HG03354 (cell line): Measurements from ENCODE around the gene HDAC5.
"Not testable (repeated sequence)": the region's sequence is repeated elsewhere in the genome, so short reads cannot be mapped to it uniquely, and the experiment has no call there.

Experiments used
- ATAC-seq: cut with Tn5 transposase; IDR thresholded peaks from one replicate; pipeline ENCODE4 v1.9.1; 2021; ENCODE audit warnings: mild to moderate bottlenecking; ENCODE audit not compliant: unreplicated experiment, poor library complexity, severe bottlenecking

The HDAC5 gene

GRCh38 chr17:44044071-44044470 is 79.4 kb downstream of the HDAC5 start:
- ATAC-seq: no peak

- ATAC-seq: no peak
Measured at GRCh38 chr17:44043272-44043696, 80.2 kb downstream of the HDAC5 start.

GRCh38 chr17:44039829-44040635 is 83.4 kb downstream of the HDAC5 start:
- ATAC-seq: no peak

- ATAC-seq: no peak
Measured at GRCh38 chr17:44038604-44039011, 84.8 kb downstream of the HDAC5 start.

GRCh38 chr17:44037471-44037870 is 86.0 kb downstream of the HDAC5 start:
- no peak for ATAC-seq

GRCh38 chr17:44034688-44035087 is 88.8 kb downstream of the HDAC5 start:
- not testable (repeated sequence) for ATAC-seq

- no peak for ATAC-seq
Measured at GRCh38 chr17:44033861-44034408, 89.5 kb downstream of the HDAC5 start.

GRCh38 chr17:44030482-44030881 is 93.0 kb downstream of the HDAC5 start:
- ATAC-seq: no peak

- no peak for ATAC-seq
Measured at GRCh38 chr17:44029736-44030135, 93.7 kb downstream of the HDAC5 start.
